ENCODE results near the gene WASHC2A. TPM values are rescaled to one million over a fixed set of nuclear protein-coding genes. Genes with fewer than 3 reads are reported as not detected.
"Not testable (repeated sequence)": the region's sequence is repeated elsewhere in the genome, so short reads cannot be mapped to it uniquely, and the experiment has no call there.

The WASHC2A gene
- total and polyA plus RNA-seq, 2 of the 4 experiments (the other 2 are of a cell fraction), result 22.6 to 29.4 TPM

- no CpG with 5 or more reads among the region's 5 CpGs for WGBS, 2 experiments (ENCODE audit: extremely low coverage in 2 of 2, insufficient read length in 1 of 2)
These were observed 12.1 kb upstream of the WASHC2A start for GRCh38 chr10:50055494-50056292.

GRCh38 chr10:50056654-50057053 lies 11.1 kb upstream of the WASHC2A start:
- H4K8ac ChIP-seq (ENCODE audit: low read depth in 2 of 2, low read length in 2 of 2); H3K9ac ChIP-seq (ENCODE audit: low read depth, low read length); H3K9me3 ChIP-seq (ENCODE audit: control insufficient read depth, insufficient read depth, low read length); H3K4me1 ChIP-seq (ENCODE audit: control insufficient read depth, insufficient read depth, low read length); H3K4me3 ChIP-seq (ENCODE audit: insufficient read depth, low read depth, low read length); H3K36me3 ChIP-seq (ENCODE audit: control insufficient read depth, insufficient read depth, low read length); dilution Hi-C loops (cut with HindIII; ENCODE audit: low sequenced_read_pairs, unreplicated experiment); H3K79me1 ChIP-seq (ENCODE audit: low read depth in 1 of 2, low read length in 2 of 2); H4K20me1 ChIP-seq (ENCODE audit: insufficient read depth, low read length); DNase-seq; H3K27ac ChIP-seq (ENCODE audit: insufficient read depth, low read length); H2AFZ ChIP-seq (replicated peaks; ENCODE audit: low read length, poor library complexity); ATAC-seq (ENCODE audit: low read depth); H2BK5ac ChIP-seq (ENCODE audit: low read depth, low read length, poor library complexity, severe bottlenecking); BruUV-seq (replicated peaks); H3K27me3 ChIP-seq (ENCODE audit: control insufficient read depth, insufficient read depth, low read length); H3K18ac ChIP-seq (ENCODE audit: low read depth, low read length); H2AK9ac ChIP-seq (replicated peaks; ENCODE audit: low read depth, low read length, poor library complexity); H2BK15ac ChIP-seq (ENCODE audit: low read depth, low read length); H3K23ac ChIP-seq (ENCODE audit: low read depth, low read length); H3K56ac ChIP-seq (ENCODE audit: extremely low read depth, insufficient read depth, low read length); H3K9me1 ChIP-seq (ENCODE audit: insufficient read depth, low read length); CTCF ChIA-PET; H3K14ac ChIP-seq (replicated peaks; ENCODE audit: low read depth, low read length); H3K4me2 ChIP-seq (ENCODE audit: low read depth, low read length); H2BK20ac ChIP-seq (ENCODE audit: low read depth, low read length); in situ Hi-C loops (cut with MboI; ENCODE audit: low sequenced_read_pairs); H3K4ac ChIP-seq (ENCODE audit: low read depth, low read length); H2AK5ac ChIP-seq (ENCODE audit: low read depth, low read length); H4K5ac ChIP-seq (ENCODE audit: low read depth, low read length); H4K91ac ChIP-seq (ENCODE audit: insufficient read depth, low read depth, low read length); H2BK120ac ChIP-seq (ENCODE audit: low read depth, low read length); intact Hi-C loops (cut with micrococcal nuclease); POLR2A ChIA-PET (ENCODE audit: unreplicated experiment): not testable (repeated sequence)
- no CpG with 5 or more reads among the region's 8 CpGs for WGBS, 2 experiments (ENCODE audit: extremely low coverage in 2 of 2, insufficient read length in 1 of 2)

More at GRCh38 chr10:50055494-50056292, 12.1 kb upstream of the WASHC2A start:
- H4K5ac ChIP-seq (ENCODE audit: low read depth, low read length); H3K23ac ChIP-seq (ENCODE audit: low read depth, low read length); H3K9ac ChIP-seq (ENCODE audit: low read depth, low read length); H3K79me1 ChIP-seq (ENCODE audit: low read depth in 1 of 2, low read length in 2 of 2); H3K18ac ChIP-seq (ENCODE audit: low read depth, low read length); H4K91ac ChIP-seq (ENCODE audit: insufficient read depth, low read depth, low read length); H3K9me1 ChIP-seq (ENCODE audit: insufficient read depth, low read length); H3K36me3 ChIP-seq (ENCODE audit: control insufficient read depth, insufficient read depth, low read length); BruUV-seq (replicated peaks); H3K4ac ChIP-seq (ENCODE audit: low read depth, low read length); H3K9me3 ChIP-seq (ENCODE audit: control insufficient read depth, insufficient read depth, low read length); H3K4me3 ChIP-seq (ENCODE audit: insufficient read depth, low read depth, low read length); H3K27me3 ChIP-seq (ENCODE audit: control insufficient read depth, insufficient read depth, low read length); H2AK9ac ChIP-seq (replicated peaks; ENCODE audit: low read depth, low read length, poor library complexity); H2BK20ac ChIP-seq (ENCODE audit: low read depth, low read length); H3K14ac ChIP-seq (replicated peaks; ENCODE audit: low read depth, low read length); POLR2A ChIA-PET (ENCODE audit: unreplicated experiment); H3K4me1 ChIP-seq (ENCODE audit: control insufficient read depth, insufficient read depth, low read length); in situ Hi-C loops (cut with MboI; ENCODE audit: low sequenced_read_pairs); CTCF ChIA-PET; H4K20me1 ChIP-seq (ENCODE audit: insufficient read depth, low read length); H2AFZ ChIP-seq (replicated peaks; ENCODE audit: low read length, poor library complexity); dilution Hi-C loops (cut with HindIII; ENCODE audit: low sequenced_read_pairs, unreplicated experiment); H3K27ac ChIP-seq (ENCODE audit: insufficient read depth, low read length); ATAC-seq (ENCODE audit: low read depth); H2BK120ac ChIP-seq (ENCODE audit: low read depth, low read length); H2BK15ac ChIP-seq (ENCODE audit: low read depth, low read length); H4K8ac ChIP-seq (ENCODE audit: low read depth in 2 of 2, low read length in 2 of 2); H3K4me2 ChIP-seq (ENCODE audit: low read depth, low read length); H2BK5ac ChIP-seq (ENCODE audit: low read depth, low read length, poor library complexity, severe bottlenecking); H2AK5ac ChIP-seq (ENCODE audit: low read depth, low read length); H3K56ac ChIP-seq (ENCODE audit: extremely low read depth, insufficient read depth, low read length); intact Hi-C loops (cut with micrococcal nuclease): not testable (repeated sequence)
- DNase-seq, result peak; percentile 33
